Putamen (tissue), 1 donor: Measurements from ENCODE around the gene FMR1NB.

Experiments used
- DNase-seq: peaks from one replicate; pipeline ENCODE4 v3.0.0-alpha.2; 2016; ENCODE audit warnings: low spot score

Gene FMR1NB

GRCh38 chrX:148070504-148070877, 89.4 kb downstream of the FMR1NB start:
- no peak for DNase-seq
